GM23338 (cell line): ENCODE results near the gene BTRC. TPM values are rescaled to one million over a fixed set of nuclear protein-coding genes. Genes with fewer than 3 reads are reported as not detected.
"Not testable (repeated sequence)": the region's sequence is repeated elsewhere in the genome, so short reads cannot be mapped to it uniquely, and the experiment has no call there.

Experiments
- ATAC-seq: fragments of 200-7000 bp; cut with Tn5 transposase; 3 replicates; pipeline ENCODE4 v1.9.1; 2020
- DNase-seq: peaks from one replicate; pipeline ENCODE4 v3.0.0-alpha.2; 2015; ENCODE audit warnings: low spot score
- H2AFZ ChIP-seq: fragments of 200-600 bp; sonication (generic); 2 replicates; pipeline ENCODE4 v1.8.0; 2016; ENCODE audit warnings: antibody characterized with exemption, mild to moderate bottlenecking, moderate library complexity
- H3F3A ChIP-seq: fragments of 200-600 bp; sonication (generic); replicated peaks from 2 replicates; pipeline ENCODE4 v1.8.0; 2017; ENCODE audit warnings: antibody characterized with exemption, mixed run types, low read depth
- H3K27ac ChIP-seq: fragments of 200-600 bp; sonication (generic); 2 replicates; pipeline ENCODE4 v1.6.1; 2016; ENCODE audit warnings: low read depth
- H3K27me3 ChIP-seq: fragments of 200-600 bp; sonication (generic); 2 replicates; pipeline ENCODE4 v1.8.0; 2016; ENCODE audit warnings: mild to moderate bottlenecking, mixed run types, moderate library complexity; ENCODE audit not compliant: insufficient read depth
- H3K36me3 ChIP-seq: fragments of 200-600 bp; sonication (generic); 2 replicates; pipeline ENCODE4 v1.8.0; 2016; ENCODE audit warnings: mild to moderate bottlenecking; ENCODE audit not compliant: insufficient read depth
- H3K4me1 ChIP-seq: fragments of 200-600 bp; sonication (generic); 2 replicates; pipeline ENCODE4 v1.8.0; 2016; ENCODE audit warnings: mild to moderate bottlenecking, moderate library complexity; ENCODE audit not compliant: insufficient read depth
- H3K4me2 ChIP-seq: fragments of 200-600 bp; sonication (generic); 2 replicates; pipeline ENCODE4 v1.7.1; 2017; ENCODE audit warnings: mixed run types
- H3K4me3 ChIP-seq: fragments of 200-600 bp; sonication (generic); 2 replicates; pipeline ENCODE4 v1.6.1; 2016; ENCODE audit warnings: mixed run types
- H3K79me2 ChIP-seq: fragments of 200-600 bp; sonication (generic); replicated peaks from 2 replicates; pipeline ENCODE4 v1.8.0; 2017; ENCODE audit warnings: mild to moderate bottlenecking; ENCODE audit not compliant: insufficient read depth
- H3K9me2 ChIP-seq: fragments of 200-600 bp; sonication (generic); 2 replicates; pipeline ENCODE4 v1.8.0; 2017; ENCODE audit not compliant: insufficient read depth
- H4K20me1 ChIP-seq: fragments of 200-600 bp; sonication (generic); replicated peaks from 2 replicates; pipeline ENCODE4 v1.8.0; 2017; ENCODE audit warnings: mild to moderate bottlenecking; ENCODE audit not compliant: insufficient read depth
- H3K27ac Mint-ChIP-seq: 2 replicates; pipeline ENCODE4 v1.8.0; 2020; ENCODE audit warnings: inconsistent platforms, mild to moderate bottlenecking, moderate library complexity, mixed read lengths
- H3K27me3 Mint-ChIP-seq: 3 replicates; pipeline ENCODE4 v1.8.0; 2022; ENCODE audit warnings: low read depth, mild to moderate bottlenecking, moderate library complexity, mixed read lengths, inconsistent platforms; ENCODE audit not compliant: insufficient read depth, poor library complexity
- H3K36me3 Mint-ChIP-seq: 3 replicates; pipeline ENCODE4 v1.8.0; 2021; ENCODE audit warnings: low read depth, mild to moderate bottlenecking, inconsistent platforms, moderate library complexity, mixed read lengths
- H3K4me1 Mint-ChIP-seq: 3 replicates; pipeline ENCODE4 v1.8.0; 2020; ENCODE audit warnings: mild to moderate bottlenecking, inconsistent platforms, mixed read lengths
- H3K4me3 Mint-ChIP-seq: 3 replicates; pipeline ENCODE4 v1.8.0; 2021; ENCODE audit warnings: moderate library complexity, mild to moderate bottlenecking, inconsistent platforms, mixed read lengths
- H3K9me3 Mint-ChIP-seq: 3 replicates; pipeline ENCODE4 v1.8.0; 2020; ENCODE audit warnings: moderate library complexity, mild to moderate bottlenecking, inconsistent platforms, mixed read lengths
- CREB1 ChIP-seq: fragments of 250-450 bp; sonication (Bioruptor Pico); IDR thresholded peaks from 2 replicates; pipeline ENCODE4 v1.5.0; 2020; ENCODE audit warnings: low read depth, mild to moderate bottlenecking, moderate library complexity
- CTCF ChIP-seq, 2 experiments: fragments of 200-600 bp in 1 of 2; sonication (generic) in 1 of 2; conservative IDR thresholded peaks; 2 replicates each; pipeline versions ENCODE4 v1.5.1 to v1.6.1; 2016 to 2017; ENCODE audit warnings: antibody characterized with exemption in 2 of 2, low read depth in 2 of 2, mild to moderate bottlenecking in 2 of 2, moderate library complexity in 1 of 2
- NANOG ChIP-seq: IDR thresholded peaks from 2 replicates; pipeline ENCODE4 v1.6.1; 2016; ENCODE audit warnings: antibody characterized with exemption, borderline replicate concordance
- STAT1 ChIP-seq: IDR thresholded peaks from one replicate; pipeline ENCODE4 v1.6.1; 2016; ENCODE audit warnings: antibody characterized with exemption; ENCODE audit not compliant: unreplicated experiment
- ZNF114 ChIP-seq: fragments of 250-450 bp; sonication (Bioruptor Pico); IDR thresholded peaks from 2 replicates; pipeline ENCODE4 v1.5.0; 2020; ENCODE audit warnings: mild to moderate bottlenecking, moderate library complexity
- ZNF331 ChIP-seq: fragments of 250-450 bp; sonication (Bioruptor Pico); IDR thresholded peaks from 2 replicates; pipeline ENCODE4 v1.5.0; 2020; ENCODE audit warnings: low read depth, mild to moderate bottlenecking, moderate library complexity
- polyA plus RNA-seq: library from polyadenylated mRNA; unstranded; fragments of >200 nt; fragmentation: Nextera tagmentation; extraction: Ambion mirVana; gene quantifications from 2 replicates; pipeline ENCODE4 v1.2.1, GENCODE V29; 2016
- total RNA-seq: library from RNA; depleted of rRNA; stranded (reverse); fragments of >200 nt; shearing (Covaris generic); gene quantifications from 2 replicates; pipeline ENCODE4 v1.2.3, GENCODE V29; 2014
- TF ChIP-seq, protein P1 (sequence below): IDR thresholded peaks from 2 replicates; pipeline ENCODE4 v1.6.1; 2016; ENCODE audit warnings: antibody characterized with exemption
- TF ChIP-seq, protein P2 (sequence below): fragments of 250-450 bp; sonication (Bioruptor Pico); IDR thresholded peaks from 2 replicates; pipeline ENCODE4 v1.5.0; 2020; ENCODE audit warnings: mild to moderate bottlenecking, moderate library complexity

BTRC gene
- total and polyA plus RNA-seq, 2 experiments from 2014 or later = 10.0 to 17.5 TPM

DNA sequence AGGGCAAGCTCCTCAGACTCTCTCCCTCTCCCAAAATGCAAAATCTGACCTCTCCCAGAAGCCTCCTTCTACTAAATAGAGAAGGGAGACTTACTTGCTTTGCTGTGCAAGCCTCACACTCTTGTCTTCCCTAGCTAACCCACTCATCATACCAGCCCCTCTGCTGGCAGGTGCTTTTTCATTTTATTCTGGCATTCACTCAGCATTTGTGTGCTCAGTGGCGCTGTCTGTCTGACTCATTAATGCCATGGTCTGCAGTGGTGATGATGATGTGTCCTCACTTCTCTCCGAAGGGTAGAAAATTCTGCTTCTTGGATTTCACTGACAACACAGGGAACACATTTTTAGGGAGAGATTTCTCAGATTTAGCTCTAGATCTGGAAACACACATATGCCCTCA is 22.0 kb upstream of the BTRC start:
- 0 out of 3 replicates have a peak, but pooled peaks cover 1% of the 10 kb centered on the region for H3K36me3 Mint-ChIP-seq
- no peak for DNase-seq

GRCh38 chr10:101334259-101334658 is 19.7 kb upstream of the BTRC start:
- H3K27me3 ChIP-seq, H3K27me3 Mint-ChIP-seq, H3K27ac ChIP-seq, H3K4me2 ChIP-seq, ATAC-seq, H3K36me3 ChIP-seq, H3K4me3 ChIP-seq, H3K36me3 Mint-ChIP-seq, H4K20me1 ChIP-seq, H3K9me2 ChIP-seq, H3K4me3 Mint-ChIP-seq, H2AFZ ChIP-seq, H3F3A ChIP-seq, H3K27ac Mint-ChIP-seq, H3K9me3 Mint-ChIP-seq, DNase-seq, H3K79me2 ChIP-seq, H3K4me1 ChIP-seq: not testable (repeated sequence)
- peaks cover 13% of the 10 kb centered on the region for H3K4me1 Mint-ChIP-seq

More for the DNA sequence above, 22.0 kb upstream of the BTRC start:
- ATAC-seq = no peak
- Mint-ChIP-seq H3K27me3 (peaks cover 2% of the 10 kb centered on the region), H3K27ac (no peak overlapping the region), H3K4me1 (peaks cover 13% of the 10 kb centered on the region), H3K4me3 (no peak overlapping the region), H3K9me3 (peaks cover 4% of the 10 kb centered on the region)
- Histone ChIP-seq H2AFZ (no peak overlapping the region), H3K4me3 (no peak overlapping the region), H3K27ac (no peak overlapping the region), H3K79me2 (no peaks in the 10 kb centered on the region), H3F3A (0 out of 2 replicates have a peak, but pooled peaks cover 2% of the 10 kb centered on the region), H3K4me1 (no peaks in the 10 kb centered on the region; the same call in 1 of the 2 replicates), H3K4me2 (no peak overlapping the region), H3K36me3 (no peaks in the 10 kb centered on the region), H3K9me2 (0 out of 2 replicates have a peak, but pooled peaks cover 4% of the 10 kb centered on the region), H4K20me1 (no peaks in the 10 kb centered on the region), H3K27me3 (no peaks in the 10 kb centered on the region)
- TF ChIP-seq, protein P1, sequence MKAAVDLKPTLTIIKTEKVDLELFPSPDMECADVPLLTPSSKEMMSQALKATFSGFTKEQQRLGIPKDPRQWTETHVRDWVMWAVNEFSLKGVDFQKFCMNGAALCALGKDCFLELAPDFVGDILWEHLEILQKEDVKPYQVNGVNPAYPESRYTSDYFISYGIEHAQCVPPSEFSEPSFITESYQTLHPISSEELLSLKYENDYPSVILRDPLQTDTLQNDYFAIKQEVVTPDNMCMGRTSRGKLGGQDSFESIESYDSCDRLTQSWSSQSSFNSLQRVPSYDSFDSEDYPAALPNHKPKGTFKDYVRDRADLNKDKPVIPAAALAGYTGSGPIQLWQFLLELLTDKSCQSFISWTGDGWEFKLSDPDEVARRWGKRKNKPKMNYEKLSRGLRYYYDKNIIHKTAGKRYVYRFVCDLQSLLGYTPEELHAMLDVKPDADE = no peak

- Mint-ChIP-seq H3K4me1 (peaks cover 5% of the 10 kb centered on the region), H3K36me3 (no peaks in the 10 kb centered on the region)
- H3K27ac ChIP-seq = no peak overlapping the region
- no peak for TF ChIP-seq NANOG
- TF ChIP-seq, protein P2, sequence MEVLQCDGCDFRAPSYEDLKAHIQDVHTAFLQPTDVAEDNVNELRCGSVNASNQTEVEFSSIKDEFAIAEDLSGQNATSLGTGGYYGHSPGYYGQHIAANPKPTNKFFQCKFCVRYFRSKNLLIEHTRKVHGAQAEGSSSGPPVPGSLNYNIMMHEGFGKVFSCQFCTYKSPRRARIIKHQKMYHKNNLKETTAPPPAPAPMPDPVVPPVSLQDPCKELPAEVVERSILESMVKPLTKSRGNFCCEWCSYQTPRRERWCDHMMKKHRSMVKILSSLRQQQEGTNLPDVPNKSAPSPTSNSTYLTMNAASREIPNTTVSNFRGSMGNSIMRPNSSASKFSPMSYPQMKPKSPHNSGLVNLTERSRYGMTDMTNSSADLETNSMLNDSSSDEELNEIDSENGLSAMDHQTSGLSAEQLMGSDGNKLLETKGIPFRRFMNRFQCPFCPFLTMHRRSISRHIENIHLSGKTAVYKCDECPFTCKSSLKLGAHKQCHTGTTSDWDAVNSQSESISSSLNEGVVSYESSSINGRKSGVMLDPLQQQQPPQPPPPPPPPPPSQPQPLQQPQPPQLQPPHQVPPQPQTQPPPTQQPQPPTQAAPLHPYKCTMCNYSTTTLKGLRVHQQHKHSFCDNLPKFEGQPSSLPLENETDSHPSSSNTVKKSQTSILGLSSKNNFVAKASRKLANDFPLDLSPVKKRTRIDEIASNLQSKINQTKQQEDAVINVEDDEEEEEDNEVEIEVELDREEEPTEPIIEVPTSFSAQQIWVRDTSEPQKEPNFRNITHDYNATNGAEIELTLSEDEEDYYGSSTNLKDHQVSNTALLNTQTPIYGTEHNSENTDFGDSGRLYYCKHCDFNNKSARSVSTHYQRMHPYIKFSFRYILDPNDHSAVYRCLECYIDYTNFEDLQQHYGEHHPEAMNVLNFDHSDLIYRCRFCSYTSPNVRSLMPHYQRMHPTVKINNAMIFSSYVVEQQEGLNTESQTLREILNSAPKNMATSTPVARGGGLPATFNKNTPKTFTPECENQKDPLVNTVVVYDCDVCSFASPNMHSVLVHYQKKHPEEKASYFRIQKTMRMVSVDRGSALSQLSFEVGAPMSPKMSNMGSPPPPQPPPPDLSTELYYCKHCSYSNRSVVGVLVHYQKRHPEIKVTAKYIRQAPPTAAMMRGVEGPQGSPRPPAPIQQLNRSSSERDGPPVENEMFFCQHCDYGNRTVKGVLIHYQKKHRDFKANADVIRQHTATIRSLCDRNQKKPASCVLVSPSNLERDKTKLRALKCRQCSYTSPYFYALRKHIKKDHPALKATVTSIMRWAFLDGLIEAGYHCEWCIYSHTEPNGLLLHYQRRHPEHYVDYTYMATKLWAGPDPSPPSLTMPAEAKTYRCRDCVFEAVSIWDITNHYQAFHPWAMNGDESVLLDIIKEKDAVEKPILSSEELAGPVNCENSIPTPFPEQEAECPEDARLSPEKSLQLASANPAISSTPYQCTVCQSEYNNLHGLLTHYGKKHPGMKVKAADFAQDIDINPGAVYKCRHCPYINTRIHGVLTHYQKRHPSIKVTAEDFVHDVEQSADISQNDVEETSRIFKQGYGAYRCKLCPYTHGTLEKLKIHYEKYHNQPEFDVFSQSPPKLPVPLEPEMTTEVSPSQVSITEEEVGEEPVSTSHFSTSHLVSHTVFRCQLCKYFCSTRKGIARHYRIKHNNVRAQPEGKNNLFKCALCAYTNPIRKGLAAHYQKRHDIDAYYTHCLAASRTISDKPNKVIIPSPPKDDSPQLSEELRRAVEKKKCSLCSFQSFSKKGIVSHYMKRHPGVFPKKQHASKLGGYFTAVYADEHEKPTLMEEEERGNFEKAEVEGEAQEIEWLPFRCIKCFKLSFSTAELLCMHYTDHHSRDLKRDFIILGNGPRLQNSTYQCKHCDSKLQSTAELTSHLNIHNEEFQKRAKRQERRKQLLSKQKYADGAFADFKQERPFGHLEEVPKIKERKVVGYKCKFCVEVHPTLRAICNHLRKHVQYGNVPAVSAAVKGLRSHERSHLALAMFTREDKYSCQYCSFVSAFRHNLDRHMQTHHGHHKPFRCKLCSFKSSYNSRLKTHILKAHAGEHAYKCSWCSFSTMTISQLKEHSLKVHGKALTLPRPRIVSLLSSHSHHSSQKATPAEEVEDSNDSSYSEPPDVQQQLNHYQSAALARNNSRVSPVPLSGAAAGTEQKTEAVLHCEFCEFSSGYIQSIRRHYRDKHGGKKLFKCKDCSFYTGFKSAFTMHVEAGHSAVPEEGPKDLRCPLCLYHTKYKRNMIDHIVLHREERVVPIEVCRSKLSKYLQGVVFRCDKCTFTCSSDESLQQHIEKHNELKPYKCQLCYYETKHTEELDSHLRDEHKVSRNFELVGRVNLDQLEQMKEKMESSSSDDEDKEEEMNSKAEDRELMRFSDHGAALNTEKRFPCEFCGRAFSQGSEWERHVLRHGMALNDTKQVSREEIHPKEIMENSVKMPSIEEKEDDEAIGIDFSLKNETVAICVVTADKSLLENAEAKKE = no peak
- no peak for TF ChIP-seq CREB1 (CRISPR knock-in tag)
- TF ChIP-seq STAT1 = no peak
- TF ChIP-seq ZNF114 = no peak
- no peak for TF ChIP-seq ZNF331 (CRISPR knock-in tag)
- TF ChIP-seq CTCF (conservative IDR thresholded peaks at IDR 0.05; ENCODE audit: low read depth in 2 of 2) = no peak
Measured at GRCh38 chr10:101336382-101336781, 17.6 kb upstream of the BTRC start.

More at GRCh38 chr10:101336382-101336781, 17.6 kb upstream of the BTRC start:
- DNase-seq = no peak
- Histone ChIP-seq H2AFZ (no peak overlapping the region), H3K4me2 (no peak overlapping the region), H3K9me2 (no peaks in the 10 kb centered on the region), H3K27me3 (no peaks in the 10 kb centered on the region), H3K4me1 (no peaks in the 10 kb centered on the region; the same call in 1 of the 2 replicates), H4K20me1 (no peaks in the 10 kb centered on the region; the same call in 1 of the 2 replicates), H3K36me3 (no peaks in the 10 kb centered on the region), H3K79me2 (no peaks in the 10 kb centered on the region), H3K4me3 (no peak overlapping the region), H3F3A (no peaks in the 10 kb centered on the region)
- Mint-ChIP-seq H3K4me3 (no peak overlapping the region), H3K27me3 (peaks cover 2% of the 10 kb centered on the region), H3K9me3 (no peaks in the 10 kb centered on the region), H3K27ac (no peak overlapping the region)
- no peak for ATAC-seq
